Chondrocyte (in vitro differentiated cells): ENCODE data around the gene RIGI. TPM values are rescaled to one million over a fixed set of nuclear protein-coding genes. Genes with fewer than 3 reads are reported as not detected.

Source experiments
- DNase-seq: peaks from one replicate; pipeline ENCODE4 v3.0.0; 2021; ENCODE audit warnings: mixed read lengths, low spot score
- H3K27ac Mint-ChIP-seq: one replicate; pipeline ENCODE4 v1.8.0; 2021; ENCODE audit warnings: mild to moderate bottlenecking, moderate library complexity, mixed read lengths; ENCODE audit not compliant: unreplicated experiment
- H3K27me3 Mint-ChIP-seq: 2 replicates; pipeline ENCODE4 v1.8.0; 2021; ENCODE audit warnings: low read depth, mixed read lengths
- H3K36me3 Mint-ChIP-seq: 2 replicates; pipeline ENCODE4 v1.8.0; 2021; ENCODE audit warnings: low read depth, mixed read lengths
- H3K4me1 Mint-ChIP-seq: 2 replicates; pipeline ENCODE4 v1.8.0; 2021; ENCODE audit warnings: low read depth, mild to moderate bottlenecking, mixed read lengths
- H3K4me3 Mint-ChIP-seq: one replicate; pipeline ENCODE4 v1.8.0; 2021; ENCODE audit warnings: mild to moderate bottlenecking, moderate library complexity, mixed read lengths; ENCODE audit not compliant: unreplicated experiment
- H3K9me3 Mint-ChIP-seq: 2 replicates; pipeline ENCODE4 v1.8.0; 2021; ENCODE audit warnings: low read depth, mixed read lengths
- CTCF ChIP-seq: fragments of 200-600 bp; sonication (generic); IDR thresholded peaks from 2 replicates; pipeline ENCODE4 v1.5.0; 2021; ENCODE audit warnings: antibody characterized with exemption, mild to moderate bottlenecking, moderate library complexity
- long read RNA-seq: library from polyadenylated mRNA; stranded (forward); transcript quantifications from one replicate; pipeline ENCODE4 v2.0.0, GENCODE V29; 2021
- total RNA-seq: library from RNA; stranded (reverse); gene quantifications from 3 replicates; pipeline ENCODE4 v1.2.1, GENCODE V29; 2021

Gene RIGI
- total RNA-seq = 3.8 to 5.0 TPM (median 3.9 TPM) in 3 replicates
- long read RNA-seq, full-length matches to known transcripts = 3 of 8 reads
- long read RNA-seq, partial matches to known transcripts = 2 of 8 reads
- long read RNA-seq, other reads (novel, unspliced or antisense) = 3 of 8 reads

GRCh38 chr9:32526041-32526706 lies at the start of gene RIGI:
Gene RIGI (minus strand): TSS chr9:32526196. CDS start chr9:32526166, 30 bp downstream.
- peak within 1 kb of the TSS; percentile 85 for H3K4me3 Mint-ChIP-seq
- peak; percentile 95 for DNase-seq
- no peaks in the 10 kb centered on the region for H3K27me3 Mint-ChIP-seq
- peak; percentile 85 for TF ChIP-seq CTCF
- peaks cover 5% of the 10 kb centered on the region for H3K9me3 Mint-ChIP-seq
- peak within 1 kb of the TSS; percentile 93 for H3K27ac Mint-ChIP-seq
- peaks cover 26% of the 10 kb centered on the region for H3K4me1 Mint-ChIP-seq
- peaks cover 1% of the 10 kb centered on the region for H3K36me3 Mint-ChIP-seq

GRCh38 chr9:32574858-32575257 lies 48.9 kb upstream of the RIGI start:
- peaks cover 14% of the 10 kb centered on the region for H3K27me3 Mint-ChIP-seq
- H3K4me3 Mint-ChIP-seq = no peak overlapping the region
- peaks cover 1% of the 10 kb centered on the region for H3K36me3 Mint-ChIP-seq
- no peaks in the 10 kb centered on the region for H3K9me3 Mint-ChIP-seq
- TF ChIP-seq CTCF = no peak
- no peak for DNase-seq
- peaks cover 19% of the 10 kb centered on the region for H3K4me1 Mint-ChIP-seq
- no peak overlapping the region for H3K27ac Mint-ChIP-seq

- Mint-ChIP-seq H3K27me3 (peaks cover 11% of the 10 kb centered on the region), H3K27ac (no peak overlapping the region), H3K4me1 (peaks cover 19% of the 10 kb centered on the region), H3K36me3 (peaks cover 2% of the 10 kb centered on the region), H3K4me3 (no peak overlapping the region), H3K9me3 (no peaks in the 10 kb centered on the region)
- DNase-seq = no peak
- TF ChIP-seq CTCF = no peak
Measured at GRCh38 chr9:32573821-32574220, 47.8 kb upstream of the RIGI start.

- H3K27me3 Mint-ChIP-seq = peaks cover 10% of the 10 kb centered on the region
- peak; percentile 97 for DNase-seq
Measured at GRCh38 chr9:32572900-32573523, 47.0 kb upstream of the RIGI start, which contains the start of gene NDUFB6. Gene NDUFB6 (minus strand): TSS chr9:32573159. CDS start chr9:32573060, 99 bp downstream.

More at GRCh38 chr9:32572900-32573523, 47.0 kb upstream of the RIGI start, which contains the start of gene NDUFB6:
- Mint-ChIP-seq H3K4me3 (peak within 1 kb of the TSS; percentile 97), H3K36me3 (peaks cover 2% of the 10 kb centered on the region), H3K9me3 (no peaks in the 10 kb centered on the region), H3K4me1 (peaks cover 19% of the 10 kb centered on the region), H3K27ac (peak within 1 kb of the TSS; percentile 99)
- no peak for TF ChIP-seq CTCF
